ENCODE measurements around the gene MRPL18. TPM values are rescaled to one million over a fixed set of nuclear protein-coding genes. Genes with fewer than 3 reads are reported as not detected.

The MRPL18 gene
- total RNA-seq, 4 donors from 2014 or later: 34.3 to 81.0 (median 44.1) TPM

DNA sequence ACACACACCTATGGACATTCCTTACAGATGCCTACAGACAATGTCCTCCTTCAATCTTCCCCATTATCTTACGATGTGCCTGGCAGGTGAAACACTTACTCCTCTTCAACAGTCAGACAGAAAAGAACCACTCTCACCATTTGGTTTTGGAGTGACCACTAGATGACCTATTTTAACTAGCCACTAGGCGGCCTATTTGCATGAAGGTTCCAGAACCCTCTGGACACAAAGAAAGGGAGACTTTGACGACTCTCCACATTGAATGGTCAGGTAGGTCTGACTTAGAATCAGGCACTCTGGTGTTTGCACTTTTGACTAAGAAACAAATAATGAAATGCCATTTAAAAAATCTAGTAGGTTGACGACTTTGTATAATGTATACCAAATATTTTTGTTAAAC lies 51.8 kb downstream of the MRPL18 start:
- TF ChIP-seq, protein P1, sequence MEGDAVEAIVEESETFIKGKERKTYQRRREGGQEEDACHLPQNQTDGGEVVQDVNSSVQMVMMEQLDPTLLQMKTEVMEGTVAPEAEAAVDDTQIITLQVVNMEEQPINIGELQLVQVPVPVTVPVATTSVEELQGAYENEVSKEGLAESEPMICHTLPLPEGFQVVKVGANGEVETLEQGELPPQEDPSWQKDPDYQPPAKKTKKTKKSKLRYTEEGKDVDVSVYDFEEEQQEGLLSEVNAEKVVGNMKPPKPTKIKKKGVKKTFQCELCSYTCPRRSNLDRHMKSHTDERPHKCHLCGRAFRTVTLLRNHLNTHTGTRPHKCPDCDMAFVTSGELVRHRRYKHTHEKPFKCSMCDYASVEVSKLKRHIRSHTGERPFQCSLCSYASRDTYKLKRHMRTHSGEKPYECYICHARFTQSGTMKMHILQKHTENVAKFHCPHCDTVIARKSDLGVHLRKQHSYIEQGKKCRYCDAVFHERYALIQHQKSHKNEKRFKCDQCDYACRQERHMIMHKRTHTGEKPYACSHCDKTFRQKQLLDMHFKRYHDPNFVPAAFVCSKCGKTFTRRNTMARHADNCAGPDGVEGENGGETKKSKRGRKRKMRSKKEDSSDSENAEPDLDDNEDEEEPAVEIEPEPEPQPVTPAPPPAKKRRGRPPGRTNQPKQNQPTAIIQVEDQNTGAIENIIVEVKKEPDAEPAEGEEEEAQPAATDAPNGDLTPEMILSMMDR (IDR thresholded peaks at IDR 0.05; ENCODE audit: low read depth): no peak

DNA sequence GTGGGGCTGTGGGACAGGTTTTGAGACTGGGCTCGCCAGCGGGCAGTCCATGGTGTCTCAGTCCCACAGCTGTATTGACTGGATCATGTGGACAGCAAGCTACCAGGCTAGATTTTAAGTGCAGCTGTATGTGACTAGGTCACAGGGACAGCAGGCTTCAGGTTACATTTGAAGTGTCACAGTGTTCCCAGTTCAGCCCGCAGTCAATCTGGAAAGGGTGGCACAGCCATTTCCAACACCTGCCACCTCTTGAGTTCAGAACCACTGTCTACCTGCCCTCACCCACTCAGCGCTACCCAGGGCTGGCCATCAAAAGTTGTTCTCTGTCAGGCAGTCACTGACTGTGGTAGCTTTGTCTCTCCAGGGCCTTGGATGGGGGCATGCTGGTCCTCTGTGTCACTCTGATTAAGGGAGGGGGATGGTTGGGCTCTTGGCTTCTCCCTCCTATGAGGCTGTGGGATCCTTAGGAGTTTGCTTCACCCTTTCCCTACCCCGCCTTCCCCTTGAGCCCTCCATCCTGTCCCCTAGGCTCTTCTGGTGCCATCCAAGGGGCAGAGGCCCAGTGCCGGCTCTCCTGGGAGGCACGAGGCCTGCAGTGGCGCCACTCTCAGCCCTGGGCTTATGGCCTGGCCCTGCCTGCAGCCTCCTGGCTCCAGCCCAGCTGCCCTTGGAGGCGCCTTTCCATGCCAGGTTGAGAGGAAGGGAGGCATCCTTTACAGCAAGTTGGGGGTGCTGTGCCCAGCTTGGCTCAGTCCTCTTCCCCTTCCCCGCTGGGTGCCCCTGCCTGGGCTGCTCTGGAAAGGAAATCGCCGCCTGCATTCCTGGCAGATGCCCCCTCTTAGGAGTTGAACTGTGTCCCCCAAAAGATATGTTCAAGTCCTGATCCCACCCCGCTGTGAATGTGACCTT lies 54.7 kb downstream of the MRPL18 start:
- TF ChIP-seq, protein P1 (IDR thresholded peaks at IDR 0.05; ENCODE audit: low read depth): no peak

Small RNA genes within 50 kb of the gene (small RNA-seq; reads per million reads assigned to genes)
- gene SNORA20 (90.4 reads per million, percentile 97 among the genes with 10 or more reads in this experiment), gene SNORA29 (not detected)

Other genes starting within 250 kb of the MRPL18 start
- gene SOD2, start 97.2 kb upstream of the MRPL18 start, total RNA-seq: 1,000 to 10,000 TPM in 1 of 4 donors, 100 to 1,000 TPM in 3; 289 to 1,637 (median 530) TPM
- gene WTAP, start 63.0 kb upstream of the MRPL18 start, total RNA-seq: 100 to 1,000 TPM in 3 of 4 donors, 10 to 100 TPM in 1; 89.5 to 135 (median 107) TPM
- gene ACAT2, start 28.4 kb upstream of the MRPL18 start, total RNA-seq: 10 to 100 TPM in 1 of 4 donors, 1 to 10 TPM in 3; 8.6 to 15.5 (median 9.3) TPM
- 100 to 1,000 TPM; 109 to 230 (median 154) TPM for gene TCP1, start 865 bp upstream of the MRPL18 start, total RNA-seq
- gene PNLDC1, start 9.8 kb downstream of the MRPL18 start, total RNA-seq: under 1 TPM in 1 of 4 donors, not detected in 3; 0.34 TPM
- not detected for gene MAS1, start 100.5 kb downstream of the MRPL18 start, total RNA-seq
- gene IGF2R, start 178.6 kb downstream of the MRPL18 start, total RNA-seq: 100 to 1,000 TPM in 2 of 4 donors, 10 to 100 TPM in 2; 85.0 to 145 (median 103) TPM